ENCODE data around the gene CHST9.

GRCh38 chr18:26931659-26932058 is 253.4 kb downstream of the CHST9 start:
- TF ChIP-seq CTCF (IDR thresholded peaks at IDR 0.05) (no peak), POLR2A (IDR thresholded peaks at IDR 0.05; ENCODE audit: low read length) (no peak), MAZ (IDR thresholded peaks at IDR 0.05; ENCODE audit: borderline replicate concordance, low read depth, low read length) (no peak), MYC (IDR thresholded peaks at IDR 0.05; ENCODE audit: borderline replicate concordance, low read length) (no peak)
- TF ChIP-seq, protein P1, sequence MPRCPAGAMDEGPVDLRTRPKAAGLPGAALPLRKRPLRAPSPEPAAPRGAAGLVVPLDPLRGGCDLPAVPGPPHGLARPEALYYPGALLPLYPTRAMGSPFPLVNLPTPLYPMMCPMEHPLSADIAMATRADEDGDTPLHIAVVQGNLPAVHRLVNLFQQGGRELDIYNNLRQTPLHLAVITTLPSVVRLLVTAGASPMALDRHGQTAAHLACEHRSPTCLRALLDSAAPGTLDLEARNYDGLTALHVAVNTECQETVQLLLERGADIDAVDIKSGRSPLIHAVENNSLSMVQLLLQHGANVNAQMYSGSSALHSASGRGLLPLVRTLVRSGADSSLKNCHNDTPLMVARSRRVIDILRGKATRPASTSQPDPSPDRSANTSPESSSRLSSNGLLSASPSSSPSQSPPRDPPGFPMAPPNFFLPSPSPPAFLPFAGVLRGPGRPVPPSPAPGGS (IDR thresholded peaks at IDR 0.05), result no peak

Data from A549 (cell line).